ENCODE data around the gene ITGAD. TPM values are rescaled to one million over a fixed set of nuclear protein-coding genes. Genes with fewer than 3 reads are reported as not detected.

The ITGAD gene
- total RNA-seq = under 1 TPM; 0.31 to 0.35 TPM
- under 1 TPM in 4 of 6 donors, not detected in 2; 0.04 to 0.24 (median 0.15) TPM for polyA plus RNA-seq (ENCODE audit: insufficient read length in 6 of 6)
- long read RNA-seq, donor 1 = 0 reads
- long read RNA-seq, donor 2 = 0 reads
- long read RNA-seq, donor 3 = 0 reads
- long read RNA-seq, donor 4 = 0 reads
- long read RNA-seq, donor 5 = 0 reads
- long read RNA-seq, donor 6 = 0 reads
- long read RNA-seq, donor 7 = 0 reads
- long read RNA-seq, donor 8 = 0 reads
- long read RNA-seq, donor 9 = 0 reads
- long read RNA-seq, donor 10 = 0 reads
- long read RNA-seq, donor 11 = 0 reads
- long read RNA-seq, donor 12 = 0 reads

DNA sequence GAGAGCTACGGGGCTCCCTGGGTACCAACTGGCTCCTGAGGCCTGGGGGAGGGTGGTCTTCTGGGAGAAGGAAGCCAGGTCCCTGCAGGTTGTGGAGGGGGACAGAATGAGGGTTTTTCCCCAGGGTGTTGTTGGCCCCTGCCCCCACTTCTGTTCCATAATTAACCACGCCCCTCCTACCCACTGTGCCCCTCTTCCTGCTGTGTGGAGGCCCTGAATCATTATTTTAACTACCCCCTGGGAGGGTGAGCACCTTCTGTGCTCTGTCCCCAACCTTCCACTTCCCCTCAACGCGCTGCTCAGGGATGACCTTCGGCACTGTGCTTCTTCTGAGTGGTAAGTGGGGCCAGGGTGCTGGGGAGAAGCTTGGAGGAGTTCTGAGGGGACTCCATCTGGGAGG is at the start of gene ITGAD:
Gene ITGAD, plus strand, starts transcription at position 280 of the 400 bp plus-strand sequence. Its CDS starts 26 bp downstream, at position 306.
- Histone ChIP-seq H3K4me1 (peaks cover 0 to 4% of the 10 kb centered on the region in 2 donors), H3K27ac (no peak within 1 kb of the TSS), H3K27me3 (peaks cover 0 to 23% of the 10 kb centered on the region in 2 donors), H3K36me3 (no peaks in the 10 kb centered on the region), H3K4me3 (no peak within 1 kb of the TSS), H3K9me3 (no peaks in the 10 kb centered on the region)
- TF ChIP-seq CTCF (IDR thresholded peaks at IDR 0.05) = no peak
- ATAC-seq = no peak
- intact Hi-C loops (cut with DNase I) = no loop called here
- DNase-seq = no peak

GRCh38 chr16:31344712-31345111 is 48.4 kb upstream of the ITGAD start:
- ATAC-seq (no peak), DNase-seq (no peak)
- Histone ChIP-seq H3K27ac (no peak overlapping the region), H3K36me3 (no peaks in the 10 kb centered on the region), H3K4me1 (peaks cover 0 to 21% of the 10 kb centered on the region in 2 donors), H3K27me3 (no peaks in the 10 kb centered on the region), H3K4me3 (no peak overlapping the region), H3K9me3 (no peaks in the 10 kb centered on the region)
- intact Hi-C loops (cut with DNase I) = no loop called here
- no peak for TF ChIP-seq CTCF (IDR thresholded peaks at IDR 0.05)

- no peaks in the 10 kb centered on the region for H3K36me3 ChIP-seq
- DNase-seq (no peak), ATAC-seq (no peak)
- H3K27me3 ChIP-seq = peaks cover 0 to 4% of the 10 kb centered on the region in 2 donors
- TF ChIP-seq CTCF (IDR thresholded peaks at IDR 0.05) = no peak
- H3K27ac ChIP-seq = no peak overlapping the region
- H3K9me3 ChIP-seq = no peaks in the 10 kb centered on the region
- intact Hi-C loops (cut with DNase I) = no loop called here
- H3K4me3 ChIP-seq = no peak overlapping the region
- H3K4me1 ChIP-seq = peaks cover 0 to 41% of the 10 kb centered on the region in 2 donors
Observed at GRCh38 chr16:31347445-31347844, 45.7 kb upstream of the ITGAD start.

DNA sequence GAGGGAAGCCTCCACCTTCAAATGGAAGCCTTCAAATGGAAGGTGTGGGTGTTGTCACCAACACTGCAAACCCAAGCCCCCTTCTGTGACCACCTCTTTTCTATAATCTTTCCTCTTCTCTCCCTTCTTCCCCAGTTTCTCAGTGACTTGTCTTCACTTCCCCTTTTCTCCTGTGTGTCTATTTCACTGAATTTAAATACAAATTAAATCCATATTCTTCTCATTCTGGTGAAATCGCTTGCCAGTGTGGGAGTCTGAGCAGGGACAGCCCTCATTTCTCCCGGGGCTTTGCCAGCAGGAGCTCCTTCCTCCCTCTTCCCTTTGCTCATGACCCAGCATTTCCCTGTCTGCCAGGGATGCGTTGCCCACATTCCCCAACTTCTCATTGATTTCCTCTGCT is 44.6 kb upstream of the ITGAD start:
- no peak overlapping the region for H3K27ac ChIP-seq

More for the DNA sequence above, 44.6 kb upstream of the ITGAD start:
- intact Hi-C loops (cut with DNase I) = no loop called here
- no peaks in the 10 kb centered on the region for H3K9me3 ChIP-seq
- H3K27me3 ChIP-seq = peaks cover 0 to 4% of the 10 kb centered on the region in 2 donors
- peaks cover 0 to 51% of the 10 kb centered on the region in 2 donors for H3K4me1 ChIP-seq
- DNase-seq = no peak
- no peak for ATAC-seq
- H3K4me3 ChIP-seq = no peak overlapping the region
- H3K36me3 ChIP-seq = no peaks in the 10 kb centered on the region
- no peak for TF ChIP-seq CTCF (IDR thresholded peaks at IDR 0.05)
